Mononuclear cell (primary cell): ENCODE measurements around the gene ARSD. TPM values are rescaled to one million over a fixed set of nuclear protein-coding genes. Genes with fewer than 3 reads are reported as not detected.

Experiments used
- H3K27me3 ChIP-seq: 2 replicates; pipeline ENCODE4 v1.6.0; 2011; ENCODE audit warnings: low read length, control low read depth; ENCODE audit not compliant: insufficient read depth
- H3K4me1 ChIP-seq: 2 replicates; pipeline ENCODE4 v1.5.1; 2011; ENCODE audit warnings: mild to moderate bottlenecking, low read length, control low read depth; ENCODE audit not compliant: insufficient read depth
- H3K4me3 ChIP-seq: 2 replicates; pipeline ENCODE4 v1.5.1; 2011; ENCODE audit warnings: mild to moderate bottlenecking, low read length, moderate library complexity
- H3K9me3 ChIP-seq: 2 replicates; pipeline ENCODE4 v1.5.1; 2011; ENCODE audit warnings: low read depth, mild to moderate bottlenecking, control low read depth, low read length
- total RNA-seq: library from RNA; depleted of rRNA; stranded (reverse); fragments of >200 nt; gene quantifications from one replicate; pipeline ENCODE4 v1.2.3, GENCODE V29; 2012

ARSD gene
- total RNA-seq, 1 donor, result 7.3 TPM

- H3K4me3 ChIP-seq, result no peak overlapping the region
- no peaks in the 10 kb centered on the region for H3K27me3 ChIP-seq
- H3K4me1 ChIP-seq, result no peaks in the 10 kb centered on the region
- no peaks in the 10 kb centered on the region for H3K9me3 ChIP-seq
Observed at GRCh38 chrX:2859197-2859797, 69.8 kb downstream of the ARSD start.

- H3K4me1 ChIP-seq, result no peaks in the 10 kb centered on the region
Observed at GRCh38 chrX:2857566-2857965, 71.6 kb downstream of the ARSD start.

GRCh38 chrX:2855761-2856160 lies 73.4 kb downstream of the ARSD start:
- H3K27me3 ChIP-seq, result no peaks in the 10 kb centered on the region
- H3K4me3 ChIP-seq, result no peak overlapping the region
- no peaks in the 10 kb centered on the region for H3K4me1 ChIP-seq
- H3K9me3 ChIP-seq, result no peaks in the 10 kb centered on the region

More at GRCh38 chrX:2857566-2857965, 71.6 kb downstream of the ARSD start:
- no peaks in the 10 kb centered on the region for H3K27me3 ChIP-seq
- no peaks in the 10 kb centered on the region for H3K9me3 ChIP-seq
- no peak overlapping the region for H3K4me3 ChIP-seq

- Histone ChIP-seq H3K4me1 (no peaks in the 10 kb centered on the region), H3K9me3 (no peaks in the 10 kb centered on the region), H3K27me3 (no peaks in the 10 kb centered on the region), H3K4me3 (no peak overlapping the region)
Observed at GRCh38 chrX:2854918-2855317, 74.2 kb downstream of the ARSD start.

Other genes starting within 250 kb of the ARSD start
- gene CD99, start 238.0 kb downstream of the ARSD start, total RNA-seq, result 184 TPM
- 0.10 TPM for gene XG, start 177.3 kb downstream of the ARSD start, total RNA-seq
- gene GYG2, start 100.4 kb downstream of the ARSD start, total RNA-seq, result not detected
- gene ARSH, start 77.2 kb upstream of the ARSD start, total RNA-seq, result not detected
- not detected for gene ARSF, start 112.1 kb upstream of the ARSD start, total RNA-seq